ENCODE results near the gene TYROBP.
"Not testable (repeated sequence)": the region's sequence is repeated elsewhere in the genome, so short reads cannot be mapped to it uniquely, and the experiment has no call there.

Gene TYROBP

GRCh38 chr19:35932291-35932936 lies 24.3 kb upstream of the TYROBP start:
- no peak for DNase-seq (ENCODE audit: low read depth, low spot score)

DNA sequence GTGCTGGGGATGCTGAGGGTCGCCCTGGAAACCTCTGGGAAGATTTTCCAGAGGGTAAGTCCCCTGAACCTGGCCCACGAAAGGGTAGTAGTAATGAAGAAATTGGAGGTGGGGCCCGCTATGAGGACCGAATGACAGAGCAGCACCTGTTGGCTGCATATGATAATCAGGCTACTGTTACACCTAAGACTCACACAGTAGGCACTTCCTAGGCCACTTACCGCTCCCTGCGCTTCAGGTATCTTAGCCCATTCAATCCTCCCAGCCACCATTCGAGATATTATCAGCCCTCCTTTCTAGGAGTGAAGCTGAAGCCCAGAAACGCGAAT lies 23.7 kb upstream of the TYROBP start:
- no peak for DNase-seq (ENCODE audit: low read depth, low spot score)

DNA sequence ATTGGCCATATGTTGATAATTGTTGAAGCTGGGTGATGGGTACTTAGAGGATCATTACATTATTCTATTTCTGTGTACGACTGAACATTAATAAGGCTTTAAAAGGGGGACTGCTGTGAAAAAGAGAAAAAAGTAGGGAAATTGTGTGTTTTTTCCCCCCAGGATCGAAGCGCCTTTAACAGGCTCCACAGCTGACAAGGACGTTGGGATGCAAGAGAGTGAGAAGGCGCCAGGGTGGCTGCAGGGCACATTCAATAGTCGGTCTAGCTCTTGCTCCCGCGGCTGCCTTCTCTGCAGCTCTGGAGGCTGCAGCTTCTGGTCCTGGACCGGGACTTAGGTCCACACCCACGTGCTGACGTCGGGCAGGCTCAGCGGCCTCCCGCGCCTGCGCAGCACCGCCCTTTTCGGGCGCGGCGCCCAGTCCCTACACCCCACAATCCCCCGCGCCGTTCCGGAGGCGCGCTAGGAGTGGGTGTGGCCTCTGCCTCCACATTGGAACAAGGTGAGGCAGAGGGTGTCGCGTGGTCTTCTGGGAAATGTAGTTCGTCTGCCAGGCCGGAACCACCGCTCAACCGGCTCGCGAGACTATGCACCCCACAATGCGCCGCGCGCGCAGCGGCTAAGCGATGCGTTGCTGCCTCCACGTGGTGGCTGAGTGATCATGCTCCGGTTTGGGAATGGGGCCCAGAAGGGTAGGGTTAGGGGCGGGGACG lies 23.2 kb upstream of the TYROBP start:
- DNase-seq (ENCODE audit: low read depth, low spot score) = peak; percentile 100

GRCh38 chr19:35929876-35930275 lies 21.8 kb upstream of the TYROBP start:
- no peak for DNase-seq (ENCODE audit: low read depth, low spot score)

- no peak for DNase-seq (ENCODE audit: low read depth, low spot score)
Observed at GRCh38 chr19:35928507-35928906, 20.4 kb upstream of the TYROBP start.

DNA sequence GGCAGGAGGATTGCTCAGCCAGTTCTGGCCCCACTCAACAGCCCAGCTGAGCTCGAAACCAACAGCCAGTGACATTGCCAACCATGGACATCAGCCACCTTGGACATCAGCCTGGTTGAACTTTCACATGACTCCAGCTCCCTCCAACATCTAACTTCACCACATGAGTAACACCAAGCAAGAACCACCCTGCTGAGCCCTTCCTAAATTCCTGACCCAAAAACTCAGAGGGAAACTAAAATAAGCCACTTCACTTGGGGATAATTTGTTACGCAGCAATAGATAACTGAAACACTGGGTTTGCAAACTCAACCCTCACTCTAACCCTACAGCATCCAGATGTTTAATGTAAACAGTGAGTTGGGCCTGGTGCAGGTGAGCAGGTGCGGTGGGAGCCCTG lies 17.4 kb upstream of the TYROBP start:
- DNase-seq (ENCODE audit: low read depth, low spot score) = no peak

- DNase-seq (ENCODE audit: low read depth, low spot score) = no peak
Observed at GRCh38 chr19:35921012-35921411, 12.9 kb upstream of the TYROBP start.

- DNase-seq (ENCODE audit: low read depth, low spot score) = no peak
Observed at GRCh38 chr19:35919306-35919705, 11.2 kb upstream of the TYROBP start.

GRCh38 chr19:35915443-35915842 lies 7.3 kb upstream of the TYROBP start:
- no peak for DNase-seq (ENCODE audit: low read depth, low spot score)

DNA sequence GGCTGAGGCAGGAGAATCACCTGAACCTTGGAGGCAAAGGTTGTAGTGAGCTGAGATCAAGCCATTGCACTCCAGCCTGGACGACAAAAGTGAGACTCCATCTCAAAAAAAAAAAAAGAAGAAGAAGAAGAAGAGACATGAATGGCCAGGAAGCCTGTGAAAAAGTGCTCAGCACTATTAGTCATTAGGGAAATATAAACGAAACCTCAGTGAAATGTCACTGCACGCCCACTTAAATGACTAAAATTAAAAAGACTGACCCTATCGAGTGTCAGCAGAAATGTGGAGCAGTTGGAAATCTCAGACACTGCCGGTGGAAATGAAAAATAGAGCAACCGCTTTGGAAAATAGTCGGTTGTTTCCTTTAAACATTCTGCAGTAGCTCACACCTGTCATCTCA lies 5.5 kb upstream of the TYROBP start:
- DNase-seq (ENCODE audit: low read depth, low spot score) = no peak

DNA sequence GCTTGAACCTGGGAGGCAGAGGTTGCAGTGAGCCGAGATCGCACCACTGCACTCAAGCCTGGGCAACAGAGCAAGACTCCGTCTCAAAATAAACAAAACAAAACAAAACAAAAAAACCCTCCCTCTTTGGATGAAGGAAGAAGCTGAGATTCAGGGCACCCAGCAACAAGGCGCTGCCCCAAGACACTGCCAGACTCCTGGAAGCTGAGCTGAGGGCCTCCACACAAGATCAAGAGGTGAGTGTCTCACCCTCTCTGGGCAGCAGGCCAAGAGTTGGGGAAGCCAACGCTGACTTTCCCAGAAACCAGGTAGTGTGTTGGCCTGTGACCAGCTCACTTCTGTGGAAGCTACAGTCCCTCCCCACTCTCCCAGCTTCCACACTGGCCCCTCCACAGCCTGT lies 3.7 kb upstream of the TYROBP start:
- no peak for DNase-seq (ENCODE audit: low read depth, low spot score)

GRCh38 chr19:35911173-35911572 lies 3.1 kb upstream of the TYROBP start:
- no peak for DNase-seq (ENCODE audit: low read depth, low spot score)

DNA sequence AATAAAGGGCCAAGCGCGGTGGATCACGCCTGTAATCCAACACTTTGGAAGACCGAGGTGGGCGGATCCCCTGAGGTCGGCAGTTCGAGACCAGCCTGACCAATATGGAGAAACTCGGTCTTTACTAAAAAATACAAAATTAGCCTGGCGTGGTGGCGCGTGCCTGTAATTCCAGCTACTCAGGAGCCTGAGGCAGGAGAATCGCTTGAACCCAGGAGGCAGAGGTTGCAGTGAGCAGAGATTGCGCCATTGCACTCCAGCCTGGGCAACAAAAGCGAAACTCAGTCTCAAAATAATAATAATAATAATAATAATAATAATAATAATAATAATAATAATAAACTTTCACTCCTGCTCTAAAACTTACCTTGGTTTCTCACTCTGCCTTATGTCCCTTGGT lies 2.3 kb upstream of the TYROBP start:
- DNase-seq (ENCODE audit: low read depth, low spot score) = not testable (repeated sequence)

DNA sequence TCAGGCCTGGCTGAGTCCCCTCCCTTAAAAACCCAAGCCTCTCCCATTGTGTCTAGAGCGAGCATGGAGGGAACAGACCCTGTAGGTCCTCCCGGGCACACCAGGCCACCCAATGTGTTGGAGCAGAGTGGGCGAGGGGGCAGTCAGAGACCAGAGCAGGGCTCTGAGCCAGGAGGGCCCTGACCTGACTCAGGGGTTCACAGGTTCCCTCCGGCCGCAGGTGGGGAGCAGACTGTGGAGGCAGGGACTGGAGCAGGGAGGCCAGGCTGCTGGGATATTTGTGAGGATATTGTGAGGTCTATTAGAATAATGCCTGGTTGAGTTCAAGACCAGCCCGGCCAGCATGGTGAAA lies 1.6 kb upstream of the TYROBP start:
- DNase-seq (ENCODE audit: low read depth, low spot score) = no peak

DNA sequence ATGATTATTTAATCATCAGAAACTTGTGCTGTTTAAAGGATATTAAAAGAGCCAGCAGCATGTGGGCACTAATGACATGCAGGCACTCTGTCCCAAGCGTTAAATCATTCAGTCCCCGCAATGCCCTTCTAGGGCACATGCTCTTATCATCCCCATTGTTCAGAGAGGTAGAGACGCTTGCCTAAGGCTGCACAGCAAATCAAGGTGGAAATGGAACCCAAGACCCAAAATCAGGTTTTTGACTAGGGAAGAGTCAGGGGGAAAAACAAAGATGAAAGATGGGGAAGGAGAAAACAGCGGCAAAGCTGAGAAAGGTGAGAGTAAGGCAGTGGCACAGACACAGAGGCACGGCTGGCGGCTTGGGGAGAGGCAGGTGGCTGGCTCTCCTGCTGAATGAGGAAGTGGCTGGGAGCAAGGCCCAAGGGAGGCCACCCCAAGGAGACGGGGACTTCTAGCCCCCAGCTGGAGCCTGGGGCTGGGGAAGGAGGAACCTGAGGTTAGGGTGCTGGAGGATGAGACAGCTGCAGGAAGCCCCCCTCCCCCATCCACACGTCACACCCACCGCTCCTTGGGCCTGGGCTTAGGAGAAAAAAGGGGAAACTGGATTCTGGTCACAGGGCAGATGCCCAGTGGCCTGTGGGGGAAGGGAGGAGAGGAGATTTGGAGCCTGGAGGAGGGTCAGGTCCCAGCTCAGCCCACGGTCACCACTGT lies 1.0 kb upstream of the TYROBP start:
- no peak for DNase-seq (ENCODE audit: low read depth, low spot score)

- no peak for DNase-seq (ENCODE audit: low read depth, low spot score)
Observed at GRCh38 chr19:35907377-35907745, 734 bp downstream of the TYROBP start.

DNA sequence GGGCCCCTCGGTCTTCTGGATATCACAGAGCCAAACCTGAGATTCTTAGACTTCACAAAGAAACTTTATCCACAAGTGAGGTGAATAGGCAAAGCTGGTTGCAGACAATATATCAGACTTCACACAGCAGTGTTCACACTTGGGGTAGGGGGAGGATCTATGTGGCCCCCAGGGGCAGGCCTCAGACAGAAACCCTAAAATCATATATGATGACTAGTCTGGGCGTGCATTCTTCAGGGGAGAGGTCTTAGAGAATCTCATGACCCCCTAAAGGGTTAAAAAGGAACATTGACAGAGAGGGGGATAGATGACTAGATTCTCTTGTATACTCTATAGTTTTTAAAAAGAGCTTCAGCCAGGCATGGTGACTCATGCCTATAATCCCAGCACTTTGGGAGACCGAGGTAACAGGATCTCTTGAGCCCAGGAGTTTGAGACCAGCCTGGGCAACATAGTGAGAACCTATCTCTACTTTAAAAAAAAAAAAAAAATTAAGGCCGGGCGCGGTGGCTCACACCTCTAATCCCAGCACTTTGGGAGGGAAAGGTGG lies 2.8 kb downstream of the TYROBP start:
- DNase-seq (ENCODE audit: low read depth, low spot score) = no peak

DNA sequence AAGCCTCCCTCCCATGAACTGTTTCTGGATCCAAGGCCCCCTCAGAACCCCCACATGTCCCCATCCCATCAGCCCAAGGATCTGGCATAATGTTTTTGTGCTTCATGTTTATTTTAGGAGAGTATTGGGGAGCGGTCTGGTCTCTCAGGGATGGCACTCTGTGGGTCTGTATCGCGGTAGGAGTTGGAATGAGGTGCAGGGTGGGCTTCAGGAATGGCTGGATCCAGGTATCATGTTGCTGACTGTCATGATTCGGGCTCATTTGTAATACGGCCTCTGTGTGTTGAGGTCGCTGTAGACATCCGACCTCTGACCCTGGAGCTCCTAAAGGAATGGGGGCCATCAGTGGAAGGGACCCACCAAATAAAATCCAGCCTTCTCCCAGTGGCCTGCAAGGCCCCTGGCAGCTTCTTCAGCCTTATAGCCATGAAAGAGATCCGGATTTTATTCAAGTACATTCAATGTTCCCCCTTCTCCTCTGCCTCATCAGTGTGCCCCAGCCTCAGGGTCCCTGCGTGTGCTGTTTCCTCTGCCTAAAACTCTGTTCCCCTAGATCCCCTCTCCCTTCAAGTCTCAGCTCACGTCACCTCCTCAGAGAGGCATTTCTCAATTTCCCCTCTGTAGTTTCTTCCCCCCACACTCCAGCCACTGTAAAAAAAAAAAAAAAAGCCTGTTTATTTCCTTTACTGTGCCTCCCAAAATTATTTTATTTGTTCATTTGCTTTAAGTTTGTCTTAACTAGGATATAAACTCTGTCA lies 3.6 kb downstream of the TYROBP start:
- DNase-seq (ENCODE audit: low read depth, low spot score) = no peak

GRCh38 chr19:35903550-35904179 lies 4.4 kb downstream of the TYROBP start:
- DNase-seq (ENCODE audit: low read depth, low spot score) = no peak

DNA sequence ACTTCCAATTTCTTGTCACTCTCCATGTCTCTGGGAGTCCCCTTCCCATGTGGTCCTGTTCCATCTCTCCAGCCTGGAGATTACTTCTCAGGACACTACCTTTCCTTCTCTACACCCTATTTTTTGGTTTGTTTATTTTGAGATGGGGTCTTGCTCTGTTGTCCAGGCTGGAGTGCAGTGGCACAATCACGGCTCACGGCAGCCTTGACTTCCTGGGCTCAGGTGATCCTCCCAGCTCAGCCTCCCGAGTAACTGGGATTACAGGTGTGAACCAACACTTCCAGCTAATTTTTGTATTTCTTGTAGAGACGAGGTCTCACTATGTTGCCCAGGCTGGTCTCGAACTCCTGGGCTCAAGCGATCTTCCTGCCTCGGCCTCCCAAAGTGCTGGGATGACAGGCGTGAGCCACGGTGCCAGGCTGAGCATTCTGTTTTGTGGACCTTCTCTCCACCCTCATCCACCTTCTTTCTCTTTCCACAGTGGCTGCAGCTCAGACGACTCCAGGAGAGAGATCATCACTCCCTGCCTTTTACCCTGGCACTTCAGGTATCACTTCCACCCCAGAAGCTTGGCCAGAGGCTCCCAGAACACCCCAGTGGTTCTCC lies 5.1 kb downstream of the TYROBP start:
- DNase-seq (ENCODE audit: low read depth, low spot score) = no peak

All from brain pericyte (primary cell).